Chondrocyte (in vitro differentiated cells): ENCODE results near the gene PHETA2. TPM values are rescaled to one million over a fixed set of nuclear protein-coding genes. Genes with fewer than 3 reads are reported as not detected.
A peak's percentile ranks its signal among the peaks of the same experiment; 100 is the strongest.

Experiments
- DNase-seq: peaks from one replicate; pipeline ENCODE4 v3.0.0; 2021; ENCODE audit warnings: mixed read lengths, low spot score
- H3K27ac Mint-ChIP-seq: one replicate; pipeline ENCODE4 v1.8.0; 2021; ENCODE audit warnings: mild to moderate bottlenecking, moderate library complexity, mixed read lengths; ENCODE audit not compliant: unreplicated experiment
- H3K27me3 Mint-ChIP-seq: 2 replicates; pipeline ENCODE4 v1.8.0; 2021; ENCODE audit warnings: low read depth, mixed read lengths
- H3K36me3 Mint-ChIP-seq: 2 replicates; pipeline ENCODE4 v1.8.0; 2021; ENCODE audit warnings: low read depth, mixed read lengths
- H3K4me1 Mint-ChIP-seq: 2 replicates; pipeline ENCODE4 v1.8.0; 2021; ENCODE audit warnings: low read depth, mild to moderate bottlenecking, mixed read lengths
- H3K4me3 Mint-ChIP-seq: one replicate; pipeline ENCODE4 v1.8.0; 2021; ENCODE audit warnings: mild to moderate bottlenecking, moderate library complexity, mixed read lengths; ENCODE audit not compliant: unreplicated experiment
- H3K9me3 Mint-ChIP-seq: 2 replicates; pipeline ENCODE4 v1.8.0; 2021; ENCODE audit warnings: low read depth, mixed read lengths
- CTCF ChIP-seq: fragments of 200-600 bp; sonication (generic); IDR thresholded peaks from 2 replicates; pipeline ENCODE4 v1.5.0; 2021; ENCODE audit warnings: antibody characterized with exemption, mild to moderate bottlenecking, moderate library complexity
- long read RNA-seq: library from polyadenylated mRNA; stranded (forward); transcript quantifications from one replicate; pipeline ENCODE4 v2.0.0, GENCODE V29; 2021
- total RNA-seq: library from RNA; stranded (reverse); gene quantifications from 3 replicates; pipeline ENCODE4 v1.2.1, GENCODE V29; 2021

PHETA2 gene
- total RNA-seq, result 1.4 to 2.2 TPM in 2 of 3 replicates, not detected in the other
- long read RNA-seq, partial matches to known transcripts, result 0 of 5 reads
- long read RNA-seq, other reads (novel, unspliced or antisense), result 1 of 5 reads

GRCh38 chr22:42074132-42074811, at the start of gene PHETA2:
Gene PHETA2 (plus strand): TSS chr22:42074248. CDS start chr22:42077294, 3,046 bp downstream.
- no peak within 1 kb of the TSS for H3K27ac Mint-ChIP-seq
- no peaks in the 10 kb centered on the region for H3K36me3 Mint-ChIP-seq
- H3K27me3 Mint-ChIP-seq, result no peaks in the 10 kb centered on the region
- peak within 1 kb of the TSS; percentile 10 for H3K4me3 Mint-ChIP-seq
- no peak for DNase-seq
- no peaks in the 10 kb centered on the region for H3K9me3 Mint-ChIP-seq
- peaks cover 25% of the 10 kb centered on the region for H3K4me1 Mint-ChIP-seq
- peak; percentile 34 for TF ChIP-seq CTCF

GRCh38 chr22:42025421-42025820, 48.6 kb upstream of the PHETA2 start:
- no peak for DNase-seq
- TF ChIP-seq CTCF, result no peak
- no peak overlapping the region for H3K4me3 Mint-ChIP-seq
- peaks cover 5% of the 10 kb centered on the region for H3K27me3 Mint-ChIP-seq
- no peaks in the 10 kb centered on the region for H3K9me3 Mint-ChIP-seq
- no peak overlapping the region for H3K27ac Mint-ChIP-seq
- peaks cover 2% of the 10 kb centered on the region for H3K4me1 Mint-ChIP-seq
- no peaks in the 10 kb centered on the region for H3K36me3 Mint-ChIP-seq

- H3K27me3 Mint-ChIP-seq, result peaks cover 5% of the 10 kb centered on the region
- DNase-seq, result no peak
- no peak overlapping the region for H3K27ac Mint-ChIP-seq
- no peaks in the 10 kb centered on the region for H3K36me3 Mint-ChIP-seq
- peaks cover 15% of the 10 kb centered on the region for H3K4me1 Mint-ChIP-seq
- no peak for TF ChIP-seq CTCF
- no peaks in the 10 kb centered on the region for H3K9me3 Mint-ChIP-seq
- H3K4me3 Mint-ChIP-seq, result no peak overlapping the region
Observed at GRCh38 chr22:42026705-42027104, 47.3 kb upstream of the PHETA2 start.

- Mint-ChIP-seq H3K4me1 (peaks cover 16% of the 10 kb centered on the region), H3K27me3 (peaks cover 15% of the 10 kb centered on the region), H3K27ac (no peak overlapping the region), H3K36me3 (no peaks in the 10 kb centered on the region), H3K4me3 (no peak overlapping the region), H3K9me3 (no peaks in the 10 kb centered on the region)
- DNase-seq, result no peak
- TF ChIP-seq CTCF, result no peak
Observed at GRCh38 chr22:42033263-42034181, 40.5 kb upstream of the PHETA2 start.

GRCh38 chr22:42035256-42035655, 38.8 kb upstream of the PHETA2 start:
- peaks cover 15% of the 10 kb centered on the region for H3K27me3 Mint-ChIP-seq
- no peak overlapping the region for H3K4me3 Mint-ChIP-seq
- no peaks in the 10 kb centered on the region for H3K9me3 Mint-ChIP-seq
- no peaks in the 10 kb centered on the region for H3K36me3 Mint-ChIP-seq
- H3K27ac Mint-ChIP-seq, result no peak overlapping the region
- DNase-seq, result no peak
- no peak for TF ChIP-seq CTCF
- H3K4me1 Mint-ChIP-seq, result peaks cover 15% of the 10 kb centered on the region
